Right lung (tissue), 5 donors: ENCODE results near the gene KRTAP5-5. TPM values are rescaled to one million over a fixed set of nuclear protein-coding genes. Genes with fewer than 3 reads are reported as not detected.
"Not testable (repeated sequence)": the region's sequence is repeated elsewhere in the genome, so short reads cannot be mapped to it uniquely, and the experiment has no call there.

ENCODE experiments used
- DNase-seq, 2 donors: peaks; one replicate each; pipeline ENCODE4 v3.0.0-alpha.2; 2013
- polyA plus RNA-seq, 5 donors: library from polyadenylated mRNA; unstranded; fragments of 120-200 nt; gene quantifications; one replicate each; pipeline versions ENCODE4 v1.2.1 to v1.2.3, GENCODE V29; 2013; ENCODE audit warnings: inconsistent platforms in 1 of 5, low replicate concordance in 1 of 5; ENCODE audit not compliant: insufficient read length in 5 of 5, insufficient read depth in 1 of 5

The KRTAP5-5 gene
- polyA plus RNA-seq, 5 donors, result not detected

GRCh38 chr11:1641096-1641495, 11.5 kb downstream of the KRTAP5-5 start:
- DNase-seq, result no peak

- DNase-seq, result no peak
Measured at GRCh38 chr11:1642288-1643145, 12.9 kb downstream of the KRTAP5-5 start.

- DNase-seq, result no peak
Measured at GRCh38 chr11:1643146-1643690, 13.6 kb downstream of the KRTAP5-5 start.

GRCh38 chr11:1644601-1645356, 15.2 kb downstream of the KRTAP5-5 start:
- no peak for DNase-seq

GRCh38 chr11:1645357-1645821, 15.8 kb downstream of the KRTAP5-5 start:
- DNase-seq, result no peak

GRCh38 chr11:1646540-1646939, 17.0 kb downstream of the KRTAP5-5 start:
- not testable (repeated sequence) for DNase-seq

- no peak for DNase-seq
Measured at GRCh38 chr11:1647901-1648652, 18.5 kb downstream of the KRTAP5-5 start.

GRCh38 chr11:1648653-1649420, 19.3 kb downstream of the KRTAP5-5 start:
- no peak for DNase-seq

GRCh38 chr11:1650034-1650917, 20.7 kb downstream of the KRTAP5-5 start:
- DNase-seq, result no peak

- no peak for DNase-seq
Measured at GRCh38 chr11:1650918-1651262, 21.3 kb downstream of the KRTAP5-5 start.

- no peak for DNase-seq
Measured at GRCh38 chr11:1651411-1651980, 21.9 kb downstream of the KRTAP5-5 start.

- no peak for DNase-seq
Measured at GRCh38 chr11:1652026-1652425, 22.5 kb downstream of the KRTAP5-5 start.

GRCh38 chr11:1652442-1652770, 22.8 kb downstream of the KRTAP5-5 start:
- no peak for DNase-seq

- peak; percentile 51 to 66 for DNase-seq
Measured at GRCh38 chr11:1652771-1653540, 23.4 kb downstream of the KRTAP5-5 start.

- no peak for DNase-seq
Measured at GRCh38 chr11:1653541-1654387, 24.2 kb downstream of the KRTAP5-5 start.

- no peak for DNase-seq
Measured at GRCh38 chr11:1654388-1655167, 25.0 kb downstream of the KRTAP5-5 start.
